Endothelial cell of umbilical vein (primary cell): ENCODE measurements around the gene STAT1. TPM values are rescaled to one million over a fixed set of nuclear protein-coding genes. Genes with fewer than 3 reads are reported as not detected.

Experiments used
- BruUV-seq: library from RNA; stranded (reverse); fragments of 400-500 nt; replicated peaks from 2 replicates; lab custom pipeline; 2021; lab: Mats Ljungman, UMichigan
- CTCF ChIA-PET: fragments of 300-600, 350-600 bp; sonication (Branson Sonifier 250); formaldehyde crosslinking; loops from one replicate; lab custom pipeline; 2021; ENCODE audit warnings: antibody characterized with exemption, inconsistent platforms; lab: Charles Lee
- POLR2A ChIA-PET: fragments of 300-600, 350-600 bp; sonication (Branson Sonifier 250); formaldehyde crosslinking; loops from one replicate; lab custom pipeline; 2021; ENCODE audit warnings: antibody characterized with exemption, inconsistent platforms; lab: Charles Lee
- DNase-seq: peaks from one replicate; pipeline ENCODE4 v3.0.0-alpha.2; 2011; ENCODE audit warnings: low read depth, low spot score
- FAIRE-seq: peaks from 2 replicates; lab custom pipeline; 2011; peaks lifted over from hg19 to GRCh38; lab: Jason Lieb, UNC
- H2AFZ ChIP-seq: 2 replicates; pipeline ENCODE4 v1.6.0; 2012; ENCODE audit warnings: low read depth, low read length, control low read depth, inconsistent platforms
- H3K27ac ChIP-seq: 2 replicates; pipeline ENCODE4 v1.5.1; 2011; ENCODE audit warnings: low read depth, mild to moderate bottlenecking, control low read depth, low read length, moderate library complexity; ENCODE audit not compliant: insufficient read depth
- H3K27me3 ChIP-seq, 2 experiments: 2 replicates each; pipeline versions ENCODE4 v1.6.0 to v1.6.1; 2011; ENCODE audit warnings: low read length in 2 of 2, mixed read lengths in 1 of 2; ENCODE audit not compliant: control insufficient read depth in 2 of 2, insufficient read depth in 2 of 2
- H3K36me3 ChIP-seq, 2 experiments: 2 replicates in 1 of 2; 3 replicates in 1 of 2; pipeline ENCODE4 v1.5.1; 2011; ENCODE audit warnings: low read length in 2 of 2, mild to moderate bottlenecking in 1 of 2, moderate library complexity in 1 of 2; ENCODE audit not compliant: control insufficient read depth in 2 of 2, insufficient read depth in 2 of 2; ENCODE audit errors: extremely low read depth in 1 of 2
- H3K4me1 ChIP-seq: 3 replicates; pipeline ENCODE4 v1.5.1; 2011; ENCODE audit warnings: mild to moderate bottlenecking, low read length; ENCODE audit not compliant: control insufficient read depth, insufficient read depth; ENCODE audit errors: extremely low read depth
- H3K4me2 ChIP-seq: 2 replicates; pipeline ENCODE4 v1.6.1; 2011; ENCODE audit warnings: low read length, control low read depth, mixed read lengths; ENCODE audit not compliant: insufficient read depth
- H3K4me3 ChIP-seq, 3 experiments: fragments of 200-600 bp in 1 of 3; sonication (generic), shearing (Covaris generic) in 1 of 3; replicated peaks in 1 of 3; 2 replicates each; pipeline ENCODE4 v1.5.1; 2011 to 2016; ENCODE audit warnings: control low read depth in 3 of 3, low read length in 3 of 3, mild to moderate bottlenecking in 2 of 3, inconsistent platforms in 1 of 3, low read depth in 1 of 3, moderate library complexity in 1 of 3; ENCODE audit not compliant: insufficient read depth in 1 of 3
- H3K79me2 ChIP-seq: 2 replicates; pipeline ENCODE4 v1.6.0; 2012; ENCODE audit warnings: low read length, inconsistent platforms; ENCODE audit not compliant: control insufficient read depth, insufficient read depth
- H3K9ac ChIP-seq: replicated peaks from 2 replicates; pipeline ENCODE3; 2011; ENCODE audit warnings: low read length, control low read depth; ENCODE audit not compliant: insufficient read depth; ENCODE audit errors: extremely low read depth
- H3K9me1 ChIP-seq: replicated peaks from 3 replicates; pipeline ENCODE4 v1.6.0; 2011; ENCODE audit warnings: mild to moderate bottlenecking, low read length; ENCODE audit not compliant: control insufficient read depth, insufficient read depth; ENCODE audit errors: extremely low read depth
- H3K9me3 ChIP-seq: replicated peaks from 2 replicates; pipeline ENCODE4 v1.5.1; 2012; ENCODE audit warnings: low read length, inconsistent platforms; ENCODE audit not compliant: control insufficient read depth, insufficient read depth
- H4K20me1 ChIP-seq: replicated peaks from 2 replicates; pipeline ENCODE3; 2011; ENCODE audit warnings: mild to moderate bottlenecking, low read length; ENCODE audit not compliant: control insufficient read depth, insufficient read depth; ENCODE audit errors: extremely low read depth
- EZH2 ChIP-seq: IDR thresholded peaks from 2 replicates; pipeline ENCODE4 v1.6.1; 2012; ENCODE audit warnings: borderline replicate concordance, low read depth, mild to moderate bottlenecking, moderate library complexity, low read length, inconsistent platforms; ENCODE audit not compliant: severe bottlenecking
- FOS ChIP-seq: IDR thresholded peaks from 2 replicates; pipeline ENCODE4 v1.6.1; 2011; ENCODE audit warnings: mild to moderate bottlenecking, low read length, moderate library complexity, borderline replicate concordance; ENCODE audit not compliant: insufficient read depth
- GATA2 ChIP-seq: IDR thresholded peaks from 2 replicates; pipeline ENCODE4 v1.7.0; 2011; ENCODE audit warnings: low read depth, mild to moderate bottlenecking, moderate library complexity, mixed read lengths, low read length; ENCODE audit not compliant: insufficient read length, insufficient read depth
- POLR2A ChIP-seq: IDR thresholded peaks from 2 replicates; pipeline ENCODE4 v1.6.1; 2012; ENCODE audit warnings: low read depth, mild to moderate bottlenecking, control low read depth, low read length
- dilution Hi-C: fragments of 300-500 bp; cut with MboI; formaldehyde crosslinking; loops from one replicate; pipeline ENCODE4 v1.15.0; 2019; ENCODE audit warnings: low sequenced_read_pairs; ENCODE audit not compliant: extremely low pct_ligation_motif_present
- intact Hi-C: fragments of 100-400 bp; cut with micrococcal nuclease; formaldehyde crosslinking; loops from one replicate; pipeline ENCODE4 v1.10.0; 2022
- polyA plus RNA-seq, 4 experiments: library from polyadenylated mRNA; depleted of rRNA in 3 of 4; stranded (reverse) in 3 of 4; unstranded in 1 of 4; fragments of >200 nt; gene quantifications; 2 replicates each; pipeline versions ENCODE4 v1.2.1 to v1.2.3, GENCODE V29; 2011 to 2012; ENCODE audit warnings: missing spikeins in 1 of 4
- total RNA-seq: library from RNA; stranded (reverse); gene quantifications from 2 replicates; pipeline ENCODE4 v1.2.3, GENCODE V29; 2021
- TF ChIP-seq, protein P1 (sequence below), 2 donors: IDR thresholded peaks; 1 replicate in 1 of 2; 2 replicates in 1 of 2; pipeline ENCODE4 v1.5.1; 2011; ENCODE audit warnings: low read length in 2 of 2, mild to moderate bottlenecking in 2 of 2, moderate library complexity in 2 of 2, control low read depth in 1 of 2, inconsistent platforms in 1 of 2, low read depth in 1 of 2; ENCODE audit not compliant: insufficient read depth in 1 of 2; ENCODE audit errors: extremely low read depth in 1 of 2
- TF ChIP-seq, protein P2 (sequence below): IDR thresholded peaks from 2 replicates; pipeline ENCODE4 v1.6.1; 2011; ENCODE audit not compliant: insufficient read depth, insufficient read length

Gene STAT1
- total and polyA plus RNA-seq, 2 donors (not counting 3 experiments of a cell fraction or from before 2014, with no cell fraction given), result 64.2 to 67.6 TPM

- FAIRE-seq, result no peak
- H3K9ac ChIP-seq, result no peak overlapping the region
- ChIA-PET CTCF (interaction anchor here (1.4 to 9.3 kb wide), 12 partner anchors 10 to 474 kb away, joined by 4 to 358 read pairs (median 20); partner anchors contain the start of gene STAT4), POLR2A (no interaction called here)
- peaks cover 5% of the 10 kb centered on the region for H3K4me1 ChIP-seq
- no peaks in the 10 kb centered on the region for H3K79me2 ChIP-seq
- H3K4me2 ChIP-seq, result no peak overlapping the region
- H3K9me1 ChIP-seq, result no peaks in the 10 kb centered on the region
- intact Hi-C loops, result loop anchor here (5.0 kb wide), 1 partner anchor 167 kb away; no protein-coding TSS in a partner anchor
- no peak for DNase-seq
- no peaks in the 10 kb centered on the region for H4K20me1 ChIP-seq
- H3K9me3 ChIP-seq, result no peaks in the 10 kb centered on the region
- H3K4me3 ChIP-seq, result no peak overlapping the region
- peaks cover 4 to 8% of the 10 kb centered on the region in 2 experiments for H3K27me3 ChIP-seq
- no peak overlapping the region for H2AFZ ChIP-seq
- no peaks in the 10 kb centered on the region for H3K36me3 ChIP-seq
- TF ChIP-seq FOS (no peak), POLR2A (no peak), EZH2 (no peak), GATA2 (no peak)
- TF ChIP-seq, protein P1, sequence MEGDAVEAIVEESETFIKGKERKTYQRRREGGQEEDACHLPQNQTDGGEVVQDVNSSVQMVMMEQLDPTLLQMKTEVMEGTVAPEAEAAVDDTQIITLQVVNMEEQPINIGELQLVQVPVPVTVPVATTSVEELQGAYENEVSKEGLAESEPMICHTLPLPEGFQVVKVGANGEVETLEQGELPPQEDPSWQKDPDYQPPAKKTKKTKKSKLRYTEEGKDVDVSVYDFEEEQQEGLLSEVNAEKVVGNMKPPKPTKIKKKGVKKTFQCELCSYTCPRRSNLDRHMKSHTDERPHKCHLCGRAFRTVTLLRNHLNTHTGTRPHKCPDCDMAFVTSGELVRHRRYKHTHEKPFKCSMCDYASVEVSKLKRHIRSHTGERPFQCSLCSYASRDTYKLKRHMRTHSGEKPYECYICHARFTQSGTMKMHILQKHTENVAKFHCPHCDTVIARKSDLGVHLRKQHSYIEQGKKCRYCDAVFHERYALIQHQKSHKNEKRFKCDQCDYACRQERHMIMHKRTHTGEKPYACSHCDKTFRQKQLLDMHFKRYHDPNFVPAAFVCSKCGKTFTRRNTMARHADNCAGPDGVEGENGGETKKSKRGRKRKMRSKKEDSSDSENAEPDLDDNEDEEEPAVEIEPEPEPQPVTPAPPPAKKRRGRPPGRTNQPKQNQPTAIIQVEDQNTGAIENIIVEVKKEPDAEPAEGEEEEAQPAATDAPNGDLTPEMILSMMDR (IDR thresholded peaks at IDR 0.05; ENCODE audit: extremely low read depth in 1 of 2, insufficient read depth in 1 of 2, low read depth in 1 of 2, low read length in 2 of 2), result no peak
- TF ChIP-seq, protein P2, sequence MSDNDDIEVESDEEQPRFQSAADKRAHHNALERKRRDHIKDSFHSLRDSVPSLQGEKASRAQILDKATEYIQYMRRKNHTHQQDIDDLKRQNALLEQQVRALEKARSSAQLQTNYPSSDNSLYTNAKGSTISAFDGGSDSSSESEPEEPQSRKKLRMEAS, result no peak
- no TSS peak for BruUV-seq
- H3K27ac ChIP-seq, result no peak overlapping the region
- dilution Hi-C loops, result no loop called here
Observed at GRCh38 chr2:191050640-191050987, 36.6 kb upstream of the STAT1 start.
